Mesodermal cell (in vitro differentiated cells): ENCODE results near the gene STAG2.
"Not testable (repeated sequence)": the region's sequence is repeated elsewhere in the genome, so short reads cannot be mapped to it uniquely, and the experiment has no call there.

ENCODE experiments used
- H3K27ac ChIP-seq: 2 replicates; pipeline ENCODE4 v1.7.0; 2013; ENCODE audit warnings: mild to moderate bottlenecking, low read depth, low read length, moderate library complexity; ENCODE audit not compliant: severe bottlenecking
- H3K36me3 ChIP-seq: 2 replicates; pipeline ENCODE4 v1.7.1; 2013; ENCODE audit warnings: mild to moderate bottlenecking, low read length, moderate library complexity; ENCODE audit not compliant: control insufficient read depth, insufficient read depth
- H3K4me1 ChIP-seq: one replicate; pipeline ENCODE4 v1.7.1; 2013; ENCODE audit warnings: mild to moderate bottlenecking, low read length; ENCODE audit not compliant: insufficient read depth, control insufficient read depth, poor library complexity, severe bottlenecking
- H3K4me3 ChIP-seq: 2 replicates; pipeline ENCODE4 v1.7.0; 2013; ENCODE audit warnings: low read length, control low read depth, mild to moderate bottlenecking; ENCODE audit not compliant: insufficient read depth, poor library complexity, severe bottlenecking; ENCODE audit errors: extremely low read depth
- H3K9me3 ChIP-seq: 2 replicates; pipeline ENCODE4 v1.7.1; 2013; ENCODE audit warnings: mild to moderate bottlenecking, low read length, moderate library complexity; ENCODE audit not compliant: control insufficient read depth
- WGBS, 2 experiments: methylation state at CpG; one replicate each; pipeline ENCODE4 v1.1.5; 2013; ENCODE audit warnings: missing lambda C conversion rate in 2 of 2; ENCODE audit not compliant: insufficient coverage in 2 of 2; 5-methylcytosine and 5-hydroxymethylcytosine counted together

Gene STAG2

DNA sequence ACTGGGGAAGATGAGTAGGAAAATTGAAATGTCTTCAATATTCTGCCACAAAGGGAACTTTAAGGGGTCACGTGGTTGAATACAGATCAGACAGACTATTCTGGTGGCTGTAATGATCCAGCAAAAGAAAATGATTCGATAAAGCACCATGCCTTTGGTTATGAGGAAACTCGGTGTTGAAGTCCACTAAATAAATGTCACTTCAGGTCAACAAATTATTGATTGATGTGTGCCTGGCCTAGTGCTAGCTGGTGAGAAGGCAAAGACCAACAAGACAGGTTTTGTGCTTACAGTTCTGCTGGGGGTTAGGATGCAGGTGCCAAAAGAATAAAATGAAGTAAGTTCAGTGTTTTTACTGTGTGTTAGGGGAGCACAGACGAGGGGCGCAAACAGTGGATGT lies 142.5 kb downstream of the STAG2 start:
- Histone ChIP-seq H3K4me3 (no peak overlapping the region), H3K27ac (no peak overlapping the region), H3K4me1 (no peaks in the 10 kb centered on the region), H3K36me3 (peaks cover 20% of the 10 kb centered on the region), H3K9me3 (no peaks in the 10 kb centered on the region)
- 100% methylated on average over 1 of the region's 5 CpGs; no CpG with 5 or more reads in 1 of the 2 experiments for whole genome bisulfite sequencing, 2 experiments

DNA sequence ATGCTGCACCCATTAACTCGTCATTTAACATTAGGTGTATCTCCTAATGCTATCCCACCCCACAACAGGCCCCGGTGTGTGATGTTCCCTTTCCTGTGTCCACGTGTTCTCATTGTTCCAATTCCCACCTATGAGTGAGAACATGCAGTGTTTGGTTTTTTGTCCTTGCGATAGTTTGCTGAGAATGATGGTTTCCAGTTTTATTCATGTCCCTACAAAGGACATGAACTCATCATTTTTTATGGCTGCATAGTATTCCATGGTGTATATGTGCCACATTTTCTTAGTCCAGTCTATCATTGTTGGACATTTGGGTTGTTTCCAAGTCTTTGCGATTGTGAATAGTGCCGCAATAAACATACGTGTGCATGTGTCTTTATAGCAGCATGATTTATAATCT lies 143.0 kb downstream of the STAG2 start:
- WGBS, 2 experiments: 100% methylated on average over 3 of the region's 7 CpGs; no CpG with 5 or more reads in 1 of the 2 experiments
- H3K4me3 ChIP-seq, H3K9me3 ChIP-seq, H3K4me1 ChIP-seq, H3K27ac ChIP-seq: not testable (repeated sequence)
- peaks cover 15% of the 10 kb centered on the region for H3K36me3 ChIP-seq

- H3K36me3 ChIP-seq: no peaks in the 10 kb centered on the region
- H3K4me1 ChIP-seq: no peaks in the 10 kb centered on the region
- no peak overlapping the region for H3K4me3 ChIP-seq
- H3K27ac ChIP-seq: no peak overlapping the region
- H3K9me3 ChIP-seq: no peaks in the 10 kb centered on the region
- 100% methylated on average over 1 of the region's 4 CpGs; no CpG with 5 or more reads in 1 of the 2 experiments for WGBS, 2 experiments
Observed at GRCh38 chrX:124113621-124114600, 152.4 kb downstream of the STAG2 start.

GRCh38 chrX:124117325-124117724 lies 155.8 kb downstream of the STAG2 start:
- H3K4me1 ChIP-seq: no peaks in the 10 kb centered on the region

GRCh38 chrX:124125471-124125870 lies 164.0 kb downstream of the STAG2 start:
- Histone ChIP-seq H3K36me3 (no peaks in the 10 kb centered on the region), H3K4me3 (no peak overlapping the region), H3K4me1 (no peaks in the 10 kb centered on the region), H3K27ac (no peak overlapping the region), H3K9me3 (no peaks in the 10 kb centered on the region)
- WGBS, 2 experiments: 100% methylated on average over 1 of the region's 3 CpGs; no CpG with 5 or more reads in 1 of the 2 experiments

More at GRCh38 chrX:124117325-124117724, 155.8 kb downstream of the STAG2 start:
- Histone ChIP-seq H3K36me3 (no peaks in the 10 kb centered on the region), H3K4me3 (no peak overlapping the region), H3K9me3 (no peaks in the 10 kb centered on the region), H3K27ac (no peak overlapping the region)
- no CpG with 5 or more reads among the region's 1 CpG for WGBS, 2 experiments

GRCh38 chrX:124127496-124127895 lies 166.0 kb downstream of the STAG2 start:
- Histone ChIP-seq H3K36me3 (no peaks in the 10 kb centered on the region), H3K4me1 (no peaks in the 10 kb centered on the region), H3K27ac (no peak overlapping the region), H3K9me3 (no peaks in the 10 kb centered on the region), H3K4me3 (no peak overlapping the region)
- WGBS, 2 experiments: 77 to 87% methylated on average over 5 to 6 of the region's 7 CpGs

DNA sequence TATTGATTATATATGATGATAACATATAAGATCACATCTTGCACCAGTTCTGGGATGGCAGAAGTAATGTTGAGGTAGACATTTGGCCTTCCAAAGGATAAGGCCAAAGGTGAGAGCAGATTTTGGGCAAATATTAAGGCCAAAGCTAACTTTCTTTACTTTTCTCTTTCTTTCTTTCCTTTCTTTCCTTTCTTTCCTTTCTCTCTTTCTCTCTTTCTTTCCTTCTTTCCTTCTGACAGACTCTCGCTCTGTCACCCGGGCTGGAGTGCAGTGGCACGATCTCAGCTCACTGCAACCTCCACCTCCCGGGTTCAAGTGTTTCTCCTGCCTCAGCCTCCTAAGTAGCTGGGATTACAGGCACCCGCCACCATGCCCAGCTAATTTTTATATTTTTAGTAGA lies 170.9 kb downstream of the STAG2 start:
- H3K36me3 ChIP-seq, H3K27ac ChIP-seq, H3K4me3 ChIP-seq, H3K4me1 ChIP-seq, H3K9me3 ChIP-seq: not testable (repeated sequence)
- WGBS, 2 experiments: no CpG with 5 or more reads among the region's 5 CpGs

GRCh38 chrX:124145749-124146148 lies 184.2 kb downstream of the STAG2 start:
- no peaks in the 10 kb centered on the region for H3K4me1 ChIP-seq
- 93 to 97% methylated on average over 4 to 5 of the region's 8 CpGs for WGBS, 2 experiments
- peaks cover 5% of the 10 kb centered on the region for H3K9me3 ChIP-seq
- no peak overlapping the region for H3K4me3 ChIP-seq
- no peaks in the 10 kb centered on the region for H3K36me3 ChIP-seq
- no peak overlapping the region for H3K27ac ChIP-seq

DNA sequence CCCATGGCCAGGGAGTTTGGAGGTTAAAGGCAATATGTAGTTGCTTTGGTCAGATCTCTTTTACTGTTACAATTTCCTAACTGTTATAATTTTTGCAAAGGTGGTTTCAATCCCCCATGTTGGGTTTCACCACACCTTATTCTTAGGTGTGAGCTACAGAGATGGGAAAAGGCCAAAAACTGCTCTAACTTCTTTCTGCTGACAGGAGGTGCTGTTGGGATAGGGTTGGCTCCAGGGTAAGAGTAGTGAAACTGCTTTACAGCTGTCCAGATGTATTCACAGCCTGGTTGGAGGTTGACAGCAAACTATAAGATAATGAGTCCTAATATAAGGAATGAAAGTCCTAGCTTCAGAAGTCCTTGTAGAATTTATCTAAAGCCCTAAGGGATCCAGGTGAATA lies 189.7 kb downstream of the STAG2 start:
- Histone ChIP-seq H3K4me3 (no peak overlapping the region), H3K4me1 (no peaks in the 10 kb centered on the region), H3K27ac (no peak overlapping the region), H3K36me3 (no peaks in the 10 kb centered on the region), H3K9me3 (peaks cover 5% of the 10 kb centered on the region)
